Measurements from ENCODE around the gene CHCHD6.

The CHCHD6 gene

DNA sequence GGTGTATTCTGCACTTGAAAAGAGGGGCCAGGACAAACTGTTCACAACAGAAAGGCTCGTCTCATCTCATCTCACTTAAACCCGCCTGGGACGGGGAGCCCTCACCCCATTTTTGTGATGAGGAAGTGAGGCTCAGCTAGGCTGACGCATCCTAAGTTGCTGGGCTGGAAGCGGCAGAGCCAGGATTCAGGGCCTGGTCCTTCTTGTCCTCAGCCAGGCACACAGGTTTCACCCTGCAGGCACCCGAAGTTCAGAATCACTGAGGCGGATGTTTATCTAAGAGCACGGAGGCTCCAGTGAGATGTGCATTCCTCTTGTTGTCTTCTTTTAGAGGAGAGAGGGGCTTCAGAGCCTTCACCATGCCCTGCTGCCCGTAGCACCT, 227.8 kb downstream of the CHCHD6 start:
- no peaks in the 10 kb centered on the region for H3F3A ChIP-seq (ENCODE audit: insufficient read depth)
- no peaks in the 10 kb centered on the region for H4K20me1 ChIP-seq (ENCODE audit: low read depth, low read length)
- H3K9me2 ChIP-seq (replicated peaks; ENCODE audit: insufficient read depth, low read length) = no peaks in the 10 kb centered on the region
- no peaks in the 10 kb centered on the region for H3K27me3 ChIP-seq (ENCODE audit: low read length)
- H3K36me3 ChIP-seq (ENCODE audit: low read length) = no peaks in the 10 kb centered on the region
- H3K4me3 ChIP-seq (ENCODE audit: insufficient read depth, low read length, poor library complexity, severe bottlenecking) = no peak overlapping the region
- H3K9ac ChIP-seq (ENCODE audit: low read length) = no peak overlapping the region
- no peaks in the 10 kb centered on the region for H3K79me2 ChIP-seq (ENCODE audit: insufficient read depth, low read length)
- no peaks in the 10 kb centered on the region for H3K9me3 ChIP-seq (ENCODE audit: insufficient read depth, low read length)
- no peak for TF ChIP-seq EZH2phosphoT487 (conservative IDR thresholded peaks at IDR 0.05; ENCODE audit: low read length)
- TF ChIP-seq, protein P1, sequence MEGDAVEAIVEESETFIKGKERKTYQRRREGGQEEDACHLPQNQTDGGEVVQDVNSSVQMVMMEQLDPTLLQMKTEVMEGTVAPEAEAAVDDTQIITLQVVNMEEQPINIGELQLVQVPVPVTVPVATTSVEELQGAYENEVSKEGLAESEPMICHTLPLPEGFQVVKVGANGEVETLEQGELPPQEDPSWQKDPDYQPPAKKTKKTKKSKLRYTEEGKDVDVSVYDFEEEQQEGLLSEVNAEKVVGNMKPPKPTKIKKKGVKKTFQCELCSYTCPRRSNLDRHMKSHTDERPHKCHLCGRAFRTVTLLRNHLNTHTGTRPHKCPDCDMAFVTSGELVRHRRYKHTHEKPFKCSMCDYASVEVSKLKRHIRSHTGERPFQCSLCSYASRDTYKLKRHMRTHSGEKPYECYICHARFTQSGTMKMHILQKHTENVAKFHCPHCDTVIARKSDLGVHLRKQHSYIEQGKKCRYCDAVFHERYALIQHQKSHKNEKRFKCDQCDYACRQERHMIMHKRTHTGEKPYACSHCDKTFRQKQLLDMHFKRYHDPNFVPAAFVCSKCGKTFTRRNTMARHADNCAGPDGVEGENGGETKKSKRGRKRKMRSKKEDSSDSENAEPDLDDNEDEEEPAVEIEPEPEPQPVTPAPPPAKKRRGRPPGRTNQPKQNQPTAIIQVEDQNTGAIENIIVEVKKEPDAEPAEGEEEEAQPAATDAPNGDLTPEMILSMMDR (IDR thresholded peaks at IDR 0.05; ENCODE audit: insufficient read depth, low read length, poor library complexity, severe bottlenecking) = no peak
- H3K4me2 ChIP-seq (ENCODE audit: low read depth, low read length, poor library complexity, severe bottlenecking) = no peak overlapping the region
- no peak overlapping the region for H3K27ac ChIP-seq (ENCODE audit: low read depth, low read length)
- H2AFZ ChIP-seq (ENCODE audit: low read depth, low read length, severe bottlenecking) = no peak overlapping the region

DNA sequence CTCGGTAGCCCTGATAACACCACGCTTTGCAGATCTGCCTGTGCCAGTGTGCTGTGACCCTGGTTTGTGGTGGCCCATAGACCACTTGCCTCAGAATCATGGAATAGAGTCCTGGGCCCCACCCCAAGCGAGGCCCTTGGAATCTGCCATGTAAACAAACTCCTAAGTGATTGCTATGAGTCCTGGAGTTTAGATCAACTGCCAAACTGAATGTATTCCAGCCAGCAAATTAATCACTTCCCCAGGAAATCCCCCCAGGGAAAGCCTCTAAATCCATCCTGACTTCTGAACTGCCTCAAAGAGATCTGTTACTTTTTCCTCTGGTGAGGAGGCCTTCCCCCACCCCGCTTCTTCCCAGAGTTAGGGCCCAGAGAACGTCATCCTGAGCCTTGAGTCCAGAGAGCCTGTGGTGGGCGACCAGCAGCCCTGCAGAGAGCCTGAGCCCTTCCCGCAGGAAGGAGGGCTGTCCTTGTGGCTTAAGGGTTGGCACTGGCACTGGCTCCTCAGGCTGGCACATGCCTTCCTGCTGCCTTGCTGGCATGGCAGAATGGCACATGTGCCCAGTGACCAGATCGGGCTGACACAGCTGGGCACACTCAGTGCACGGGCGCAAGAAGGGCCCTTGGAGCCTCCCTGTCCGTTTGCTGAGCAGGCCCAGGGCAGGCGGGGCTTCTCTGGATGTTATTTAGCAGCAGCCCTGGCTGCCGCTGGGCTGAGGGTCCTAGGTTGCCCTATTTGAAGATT, 228.3 kb downstream of the CHCHD6 start:
- Histone ChIP-seq H4K20me1 (ENCODE audit: low read depth, low read length) (no peaks in the 10 kb centered on the region), H3K4me3 (ENCODE audit: insufficient read depth, low read length, poor library complexity, severe bottlenecking) (no peak overlapping the region), H3K9me2 (replicated peaks; ENCODE audit: insufficient read depth, low read length) (no peaks in the 10 kb centered on the region), H2AFZ (ENCODE audit: low read depth, low read length, severe bottlenecking) (no peak overlapping the region), H3K4me2 (ENCODE audit: low read depth, low read length, poor library complexity, severe bottlenecking) (no peak overlapping the region), H3K79me2 (ENCODE audit: insufficient read depth, low read length) (no peaks in the 10 kb centered on the region), H3K9ac (ENCODE audit: low read length) (no peak overlapping the region), H3K27ac (ENCODE audit: low read depth, low read length) (no peak overlapping the region), H3K36me3 (ENCODE audit: low read length) (no peaks in the 10 kb centered on the region), H3K27me3 (ENCODE audit: low read length) (no peaks in the 10 kb centered on the region), H3K9me3 (ENCODE audit: insufficient read depth, low read length) (no peaks in the 10 kb centered on the region), H3F3A (ENCODE audit: insufficient read depth) (no peaks in the 10 kb centered on the region)
- no peak for TF ChIP-seq EZH2phosphoT487 (conservative IDR thresholded peaks at IDR 0.05; ENCODE audit: low read length)
- TF ChIP-seq, protein P1 (IDR thresholded peaks at IDR 0.05; ENCODE audit: insufficient read depth, low read length, poor library complexity, severe bottlenecking) = no peak

DNA sequence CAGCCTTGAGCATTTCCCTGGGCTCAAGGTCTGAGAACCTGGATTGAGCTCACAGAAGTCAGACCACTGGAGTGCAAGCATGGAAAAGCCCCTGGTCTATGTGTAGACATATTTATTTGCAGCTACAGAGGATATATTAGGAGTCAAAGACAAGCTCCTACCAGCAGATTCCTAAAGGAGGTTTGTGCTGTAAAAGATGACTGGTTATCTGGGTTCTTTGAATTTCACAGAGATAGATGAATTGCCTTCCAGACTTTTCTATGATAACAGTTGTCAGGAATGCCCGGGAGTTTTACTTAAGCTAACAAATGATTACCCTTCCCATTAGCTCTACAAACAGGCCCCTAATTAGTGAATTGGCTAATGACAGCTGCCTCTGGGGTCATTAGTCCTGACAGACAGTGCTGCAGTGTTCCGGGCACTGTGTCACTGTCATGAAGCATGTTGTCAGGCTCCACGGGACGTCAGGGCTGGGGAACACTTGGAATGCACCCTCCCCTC, 230.0 kb downstream of the CHCHD6 start:
- Histone ChIP-seq H2AFZ (ENCODE audit: low read depth, low read length, severe bottlenecking) (no peak overlapping the region), H3K27me3 (ENCODE audit: low read length) (no peaks in the 10 kb centered on the region), H3F3A (ENCODE audit: insufficient read depth) (no peaks in the 10 kb centered on the region), H3K36me3 (ENCODE audit: low read length) (no peaks in the 10 kb centered on the region), H3K4me2 (ENCODE audit: low read depth, low read length, poor library complexity, severe bottlenecking) (no peak overlapping the region), H3K9me3 (ENCODE audit: insufficient read depth, low read length) (no peaks in the 10 kb centered on the region), H3K27ac (ENCODE audit: low read depth, low read length) (no peak overlapping the region), H4K20me1 (ENCODE audit: low read depth, low read length) (no peaks in the 10 kb centered on the region), H3K9ac (ENCODE audit: low read length) (no peak overlapping the region), H3K9me2 (replicated peaks; ENCODE audit: insufficient read depth, low read length) (no peaks in the 10 kb centered on the region), H3K4me3 (ENCODE audit: insufficient read depth, low read length, poor library complexity, severe bottlenecking) (no peak overlapping the region), H3K79me2 (ENCODE audit: insufficient read depth, low read length) (no peaks in the 10 kb centered on the region)
- TF ChIP-seq, protein P1 (IDR thresholded peaks at IDR 0.05; ENCODE audit: insufficient read depth, low read length, poor library complexity, severe bottlenecking) = no peak
- TF ChIP-seq EZH2phosphoT487 (conservative IDR thresholded peaks at IDR 0.05; ENCODE audit: low read length) = no peak
